Astrocyte of the spinal cord (primary cell): Measurements from ENCODE around the gene ZNF592.

Experiments used
- DNase-seq: peaks from one replicate; pipeline ENCODE4 v3.0.0; 2011; ENCODE audit warnings: low read depth, low spot score
- H3K4me3 ChIP-seq: 2 replicates; pipeline ENCODE4 v1.5.1; 2011; ENCODE audit warnings: low read depth, mild to moderate bottlenecking, low read length, moderate library complexity
- in situ Hi-C: cut with HindIII; loops from 2 replicates; pipeline ENCODE4 v1.10.0; 2017; ENCODE audit warnings: low sequenced_read_pairs
- TF ChIP-seq, protein P1 (sequence below): IDR thresholded peaks from 2 replicates; pipeline ENCODE4 v1.5.1; 2012; ENCODE audit warnings: low read depth, mild to moderate bottlenecking, low read length, inconsistent platforms

Gene ZNF592

DNA sequence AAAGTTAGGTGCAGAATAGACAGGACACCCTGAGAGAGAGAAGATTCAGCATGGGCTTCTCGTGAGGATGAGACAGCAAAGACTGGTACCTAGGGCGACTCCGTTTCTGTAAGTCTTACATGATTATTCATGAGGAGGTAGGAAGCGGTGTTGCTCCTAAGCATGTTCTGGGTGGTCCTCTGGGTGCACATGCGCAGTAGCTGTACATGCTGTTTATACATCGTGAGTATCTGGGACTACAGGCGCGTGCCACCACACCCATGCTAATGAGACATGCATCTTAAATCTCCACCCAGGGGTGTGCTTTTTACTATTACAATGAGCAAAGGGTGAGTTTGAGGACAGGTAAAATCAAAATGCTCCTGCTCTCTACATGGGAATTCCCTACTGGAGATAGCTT lies 81.0 kb downstream of the ZNF592 start:
- DNase-seq, result no peak
- no peak overlapping the region for H3K4me3 ChIP-seq
- in situ Hi-C loops, result no loop called here
- TF ChIP-seq, protein P1, sequence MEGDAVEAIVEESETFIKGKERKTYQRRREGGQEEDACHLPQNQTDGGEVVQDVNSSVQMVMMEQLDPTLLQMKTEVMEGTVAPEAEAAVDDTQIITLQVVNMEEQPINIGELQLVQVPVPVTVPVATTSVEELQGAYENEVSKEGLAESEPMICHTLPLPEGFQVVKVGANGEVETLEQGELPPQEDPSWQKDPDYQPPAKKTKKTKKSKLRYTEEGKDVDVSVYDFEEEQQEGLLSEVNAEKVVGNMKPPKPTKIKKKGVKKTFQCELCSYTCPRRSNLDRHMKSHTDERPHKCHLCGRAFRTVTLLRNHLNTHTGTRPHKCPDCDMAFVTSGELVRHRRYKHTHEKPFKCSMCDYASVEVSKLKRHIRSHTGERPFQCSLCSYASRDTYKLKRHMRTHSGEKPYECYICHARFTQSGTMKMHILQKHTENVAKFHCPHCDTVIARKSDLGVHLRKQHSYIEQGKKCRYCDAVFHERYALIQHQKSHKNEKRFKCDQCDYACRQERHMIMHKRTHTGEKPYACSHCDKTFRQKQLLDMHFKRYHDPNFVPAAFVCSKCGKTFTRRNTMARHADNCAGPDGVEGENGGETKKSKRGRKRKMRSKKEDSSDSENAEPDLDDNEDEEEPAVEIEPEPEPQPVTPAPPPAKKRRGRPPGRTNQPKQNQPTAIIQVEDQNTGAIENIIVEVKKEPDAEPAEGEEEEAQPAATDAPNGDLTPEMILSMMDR, result no peak

DNA sequence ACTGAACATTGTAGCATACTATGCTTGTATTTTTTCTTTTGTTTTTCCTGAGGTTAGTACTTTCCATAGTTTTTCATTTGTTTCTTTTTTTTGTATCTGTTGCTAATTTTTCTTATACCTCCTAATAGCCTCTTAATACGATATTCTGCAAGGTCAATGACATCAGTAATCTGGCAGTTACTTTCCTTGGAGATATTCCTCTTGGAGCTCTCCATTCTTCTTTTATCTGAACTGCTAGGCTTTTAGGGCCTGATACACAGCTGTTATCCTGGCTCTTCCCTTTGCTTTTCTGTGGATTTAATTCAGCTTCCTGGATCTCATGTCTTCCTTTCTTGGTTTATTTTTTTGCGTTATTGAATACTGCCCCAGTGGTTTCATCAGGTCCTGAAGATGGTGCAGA lies 81.6 kb downstream of the ZNF592 start:
- DNase-seq, result no peak
- in situ Hi-C loops, result no loop called here
- no peak overlapping the region for H3K4me3 ChIP-seq
- TF ChIP-seq, protein P1, result no peak

DNA sequence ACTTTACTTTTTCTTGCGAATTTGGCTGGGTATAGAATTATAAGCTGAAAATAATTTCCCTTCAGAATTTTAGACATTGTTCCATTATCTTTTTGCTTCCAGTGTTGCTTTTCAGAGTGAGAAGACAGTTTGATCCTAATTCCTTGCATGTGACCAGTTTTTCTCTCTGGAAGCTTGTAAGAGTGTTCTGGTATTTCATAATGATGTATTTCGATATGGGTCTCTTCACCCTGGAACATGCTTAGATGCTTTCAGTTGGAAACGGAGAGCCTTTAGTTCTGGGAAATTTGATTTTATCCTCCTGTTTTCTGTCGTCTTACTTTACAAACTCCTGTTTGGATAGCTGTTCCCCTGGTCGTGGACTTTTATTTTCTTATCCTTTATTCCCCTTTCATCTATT lies 82.6 kb downstream of the ZNF592 start:
- no peak for DNase-seq
- in situ Hi-C loops, result no loop called here
- TF ChIP-seq, protein P1, result no peak
- no peak overlapping the region for H3K4me3 ChIP-seq

- in situ Hi-C loops, result no loop called here
- DNase-seq, result no peak
- TF ChIP-seq, protein P1, result no peak
- no peak overlapping the region for H3K4me3 ChIP-seq
Observed at GRCh38 chr15:84831613-84832012, 83.2 kb downstream of the ZNF592 start.

- H3K4me3 ChIP-seq, result no peak overlapping the region
- no peak for DNase-seq
- TF ChIP-seq, protein P1, result no peak
- in situ Hi-C loops, result no loop called here
Observed at GRCh38 chr15:84832448-84833040, 84.2 kb downstream of the ZNF592 start.

GRCh38 chr15:84833447-84834228 lies 85.2 kb downstream of the ZNF592 start:
- DNase-seq, result peak; percentile 26
- H3K4me3 ChIP-seq, result no peak overlapping the region
- TF ChIP-seq, protein P1, result no peak
- in situ Hi-C loops, result no loop called here
